ENCODE measurements around the gene VKORC1. TPM values are rescaled to one million over a fixed set of nuclear protein-coding genes. Genes with fewer than 3 reads are reported as not detected.

Gene VKORC1
- total RNA-seq, 1 donor from 2014 or later, result 42.1 TPM

DNA sequence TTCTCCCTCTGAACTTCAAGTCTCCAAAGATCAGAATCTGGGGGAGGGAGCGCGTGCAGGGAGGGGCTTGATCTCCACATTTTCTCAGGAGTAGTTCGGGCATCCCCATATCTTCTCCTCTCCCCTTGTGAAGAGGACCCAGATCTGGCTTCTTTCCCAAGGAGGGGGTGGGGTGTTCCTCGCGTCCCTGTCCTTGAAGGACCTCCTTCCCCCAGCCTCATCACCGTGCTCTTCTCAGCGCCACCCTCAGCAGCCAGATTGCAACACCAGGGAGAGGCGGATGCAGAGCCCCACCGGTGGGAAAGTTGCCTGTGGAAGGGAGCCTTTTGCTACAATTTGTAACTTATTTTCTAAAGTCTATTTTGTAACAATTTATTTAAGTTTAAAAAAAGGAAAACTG lies 11.5 kb downstream of the VKORC1 start:
- no peak for DNase-seq (ENCODE audit: low spot score)

GRCh38 chr16:31082368-31083045 lies 12.1 kb downstream of the VKORC1 start:
- DNase-seq (ENCODE audit: low spot score), result no peak

GRCh38 chr16:31081428-31082351 lies 12.9 kb downstream of the VKORC1 start:
- no peak for DNase-seq (ENCODE audit: low spot score)

- no peak for DNase-seq (ENCODE audit: low spot score)
Measured at GRCh38 chr16:31080756-31081419, 13.7 kb downstream of the VKORC1 start.

DNA sequence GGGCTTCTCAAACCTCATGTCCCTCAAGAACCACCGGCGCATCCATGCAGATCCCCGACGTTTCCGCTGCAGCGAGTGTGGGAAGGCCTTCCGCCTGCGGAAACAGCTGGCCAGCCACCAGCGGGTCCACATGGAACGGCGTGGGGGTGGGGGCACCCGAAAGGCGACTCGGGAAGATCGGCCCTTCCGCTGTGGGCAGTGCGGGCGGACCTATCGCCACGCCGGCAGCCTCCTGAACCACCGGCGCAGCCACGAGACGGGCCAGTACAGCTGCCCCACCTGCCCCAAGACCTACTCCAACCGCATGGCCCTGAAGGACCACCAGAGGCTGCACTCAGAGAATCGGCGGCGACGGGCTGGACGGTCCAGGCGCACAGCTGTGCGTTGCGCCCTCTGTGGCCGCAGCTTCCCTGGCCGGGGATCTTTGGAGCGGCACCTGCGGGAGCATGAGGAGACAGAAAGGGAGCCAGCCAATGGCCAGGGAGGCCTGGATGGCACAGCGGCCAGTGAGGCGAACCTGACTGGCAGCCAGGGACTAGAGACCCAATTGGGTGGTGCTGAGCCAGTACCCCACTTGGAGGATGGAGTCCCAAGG lies 14.5 kb downstream of the VKORC1 start:
- DNase-seq (ENCODE audit: low spot score), result no peak

GRCh38 chr16:31079342-31079944 lies 15.2 kb downstream of the VKORC1 start:
- no peak for DNase-seq (ENCODE audit: low spot score)

- no peak for DNase-seq (ENCODE audit: low spot score)
Measured at GRCh38 chr16:31078597-31079341, 15.8 kb downstream of the VKORC1 start.

DNA sequence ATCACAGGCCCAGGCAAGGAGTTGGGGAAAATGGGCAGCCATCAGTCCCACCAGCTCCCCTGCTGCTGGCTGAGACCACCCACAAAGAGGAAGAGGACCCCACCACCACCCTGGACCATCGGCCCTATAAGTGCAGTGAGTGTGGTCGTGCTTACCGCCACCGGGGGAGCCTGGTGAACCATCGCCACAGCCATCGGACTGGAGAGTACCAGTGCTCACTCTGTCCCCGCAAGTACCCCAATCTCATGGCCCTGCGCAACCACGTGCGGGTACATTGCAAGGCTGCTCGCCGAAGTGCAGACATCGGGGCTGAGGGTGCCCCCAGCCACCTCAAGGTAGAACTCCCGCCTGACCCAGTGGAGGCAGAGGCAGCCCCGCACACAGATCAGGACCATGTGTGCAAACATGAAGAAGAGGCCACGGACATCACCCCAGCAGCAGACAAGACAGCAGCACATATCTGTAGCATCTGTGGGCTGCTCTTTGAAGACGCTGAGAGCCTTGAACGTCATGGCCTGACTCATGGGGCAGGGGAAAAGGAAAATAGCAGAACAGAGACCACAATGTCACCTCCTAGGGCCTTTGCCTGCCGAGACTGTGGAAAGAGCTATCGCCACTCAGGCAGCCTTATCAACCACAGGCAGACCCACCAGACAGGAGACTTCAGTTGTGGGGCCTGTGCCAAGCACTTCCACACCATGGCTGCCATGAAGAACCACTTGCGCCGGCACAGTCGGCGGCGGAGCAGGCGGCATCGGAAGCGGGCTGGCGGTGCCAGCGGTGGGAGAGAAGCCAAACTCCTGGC lies 16.8 kb downstream of the VKORC1 start:
- DNase-seq (ENCODE audit: low spot score), result no peak

- no peak for DNase-seq (ENCODE audit: low spot score)
Measured at GRCh38 chr16:31077024-31077423, 17.6 kb downstream of the VKORC1 start.

- no peak for DNase-seq (ENCODE audit: low spot score)
Measured at GRCh38 chr16:31076319-31076718, 18.3 kb downstream of the VKORC1 start.

- DNase-seq (ENCODE audit: low spot score), result no peak
Measured at GRCh38 chr16:31074814-31075183, 19.8 kb downstream of the VKORC1 start.

GRCh38 chr16:31073970-31074813 lies 20.4 kb downstream of the VKORC1 start, which contains the start of the genes ZNF646 and ZNF668:
Gene ZNF646, plus strand, starts transcription at chr16:31074422. Its CDS starts 1,903 bp downstream, at chr16:31076325.
Gene ZNF668, minus strand, starts transcription at chr16:31074240. Its CDS starts 9,781 bp downstream, at chr16:31064459.
- peak; percentile 99 for DNase-seq (ENCODE audit: low spot score)

DNA sequence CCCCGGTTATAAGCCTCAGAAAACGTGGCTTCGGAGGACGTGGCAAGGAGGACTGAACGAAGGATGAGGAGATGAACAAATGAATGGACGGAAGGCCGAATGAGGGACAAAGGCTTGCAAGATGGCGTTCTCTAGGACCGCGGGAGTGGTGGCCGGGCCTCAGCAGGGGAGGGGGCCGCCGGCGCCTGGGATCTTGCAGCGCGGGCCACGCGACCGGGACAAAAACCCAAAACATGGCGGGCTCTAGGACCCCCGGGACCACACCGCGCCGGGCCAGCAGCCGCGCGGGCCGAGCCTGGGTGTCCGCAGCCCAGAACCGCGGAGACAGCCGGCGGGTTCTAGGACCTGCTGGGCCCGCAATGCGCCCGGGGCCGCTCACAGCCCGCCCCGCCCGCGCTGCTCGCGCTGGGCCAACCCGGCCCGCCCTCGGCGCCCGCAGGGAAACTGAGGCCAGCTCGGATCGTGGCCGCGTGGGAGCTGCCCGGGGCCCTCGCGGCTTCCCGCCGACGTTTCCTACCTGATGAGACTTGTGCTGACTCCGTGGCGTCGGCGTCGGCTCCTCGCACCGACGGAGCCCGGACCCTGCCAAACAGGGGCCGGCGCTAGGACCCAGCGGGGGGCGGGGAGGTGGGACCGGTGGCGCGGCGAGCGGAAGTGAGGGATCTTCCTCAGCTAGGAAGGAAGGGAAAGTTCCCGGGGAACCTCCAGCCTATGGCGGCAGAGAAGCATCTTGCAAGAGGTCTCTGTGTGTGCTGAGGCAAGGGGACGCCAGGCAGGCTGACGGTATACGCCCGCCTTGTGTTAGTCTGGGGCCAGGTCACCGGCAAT lies 21.2 kb downstream of the VKORC1 start:
- peak; percentile 91 for DNase-seq (ENCODE audit: low spot score)

- no peak for DNase-seq (ENCODE audit: low spot score)
Measured at GRCh38 chr16:31072540-31073141, 22.0 kb downstream of the VKORC1 start.

GRCh38 chr16:31071861-31072260 lies 22.7 kb downstream of the VKORC1 start:
- DNase-seq (ENCODE audit: low spot score), result no peak

GRCh38 chr16:31067342-31067741 lies 27.3 kb downstream of the VKORC1 start:
- no peak for DNase-seq (ENCODE audit: low spot score)

DNA sequence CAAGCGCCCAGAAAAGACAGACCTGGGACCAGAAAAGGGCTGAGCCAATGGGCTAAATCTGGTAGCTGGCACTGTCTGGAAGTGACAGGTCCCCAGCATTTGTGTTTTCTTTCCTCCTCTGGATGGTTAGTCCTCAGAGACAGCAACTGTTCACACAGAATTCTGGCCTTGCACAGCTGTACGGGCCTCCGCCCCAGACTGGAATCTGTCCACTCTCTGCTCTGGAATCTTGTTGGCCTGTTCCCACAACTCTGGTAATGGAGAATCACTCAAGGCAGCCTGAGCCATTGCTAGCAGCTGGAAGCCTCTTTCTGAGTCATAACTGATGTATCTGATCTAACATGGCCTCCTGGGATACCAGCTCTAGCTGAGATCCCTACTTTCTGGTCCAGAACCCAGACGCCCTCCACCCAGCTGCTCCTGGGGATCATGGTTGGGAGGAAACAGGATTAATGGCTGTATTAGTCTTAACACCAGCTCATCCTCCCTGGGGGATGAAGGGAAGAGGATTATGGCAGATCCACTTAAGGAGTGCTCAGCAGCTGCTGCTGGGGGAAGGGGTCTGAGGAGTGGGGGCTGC lies 29.6 kb downstream of the VKORC1 start:
- no peak for DNase-seq (ENCODE audit: low spot score)

Measured in ureter (tissue), 1 donor.